T47D (cell line): ENCODE results near the gene PHACTR3.

Experiments used
- DNase-seq, 2 experiments: peaks; one replicate each; pipeline versions ENCODE4 v3.0.0 to v3.0.0-alpha.2; 2011 to 2012; ENCODE audit warnings: low read depth in 1 of 2, low spot score in 1 of 2
- JUND ChIP-seq: IDR thresholded peaks from 2 replicates; pipeline ENCODE4 v1.6.1; 2012; ENCODE audit warnings: low read depth
- in situ Hi-C: cut with HindIII; loops from 2 replicates; pipeline ENCODE4 v1.10.0; 2016; ENCODE audit warnings: low sequenced_read_pairs, low pct_unique_long_range_greater_than_20kb

Gene PHACTR3

DNA sequence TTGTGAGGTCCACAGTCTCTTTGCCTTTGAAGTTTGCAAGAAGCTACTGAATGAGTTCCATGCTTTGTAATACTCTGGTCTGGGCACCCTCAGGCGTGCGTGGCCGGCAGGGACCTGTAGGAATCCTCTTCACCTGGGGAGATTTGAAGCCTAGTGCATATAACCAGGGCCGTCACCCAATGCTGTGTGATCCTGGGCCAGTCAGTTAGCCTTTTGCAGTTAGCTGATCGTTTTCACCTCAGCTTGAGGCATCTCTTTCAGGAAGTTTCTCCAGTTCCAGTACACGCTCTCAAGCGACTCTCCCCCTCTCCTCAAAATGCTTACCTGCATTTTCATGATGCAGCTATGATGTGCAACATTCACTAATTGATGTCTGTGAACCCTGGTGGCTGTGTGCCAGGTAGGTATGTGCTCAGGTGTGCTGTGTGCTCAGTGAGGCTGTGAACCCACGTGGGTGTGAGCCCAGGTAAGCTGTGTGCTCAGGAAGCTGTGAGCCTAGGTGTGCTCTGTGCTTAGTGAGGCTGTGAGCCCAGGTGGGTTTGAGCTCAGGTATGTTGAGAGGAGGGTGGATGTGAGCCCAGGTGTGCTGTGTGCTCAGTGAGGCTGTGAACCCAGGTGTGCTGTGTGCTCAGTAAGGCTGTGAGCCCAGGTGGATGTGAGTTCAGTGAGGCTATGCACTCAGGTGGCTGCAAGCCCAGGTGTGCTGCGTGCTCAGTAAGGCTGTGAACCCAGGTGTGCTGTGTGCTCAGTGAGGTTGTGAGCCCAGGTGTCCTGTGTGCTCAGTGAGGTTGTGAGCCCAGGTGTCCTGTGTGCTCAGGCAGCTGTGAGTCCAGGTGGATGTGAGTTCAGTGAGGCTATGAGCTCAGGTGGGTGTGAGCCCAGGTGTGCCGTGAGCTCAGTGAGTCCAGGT is 120.4 kb downstream of the PHACTR3 start:
- DNase-seq: no peak
- in situ Hi-C loops: no loop called here
- no peak for TF ChIP-seq JUND

DNA sequence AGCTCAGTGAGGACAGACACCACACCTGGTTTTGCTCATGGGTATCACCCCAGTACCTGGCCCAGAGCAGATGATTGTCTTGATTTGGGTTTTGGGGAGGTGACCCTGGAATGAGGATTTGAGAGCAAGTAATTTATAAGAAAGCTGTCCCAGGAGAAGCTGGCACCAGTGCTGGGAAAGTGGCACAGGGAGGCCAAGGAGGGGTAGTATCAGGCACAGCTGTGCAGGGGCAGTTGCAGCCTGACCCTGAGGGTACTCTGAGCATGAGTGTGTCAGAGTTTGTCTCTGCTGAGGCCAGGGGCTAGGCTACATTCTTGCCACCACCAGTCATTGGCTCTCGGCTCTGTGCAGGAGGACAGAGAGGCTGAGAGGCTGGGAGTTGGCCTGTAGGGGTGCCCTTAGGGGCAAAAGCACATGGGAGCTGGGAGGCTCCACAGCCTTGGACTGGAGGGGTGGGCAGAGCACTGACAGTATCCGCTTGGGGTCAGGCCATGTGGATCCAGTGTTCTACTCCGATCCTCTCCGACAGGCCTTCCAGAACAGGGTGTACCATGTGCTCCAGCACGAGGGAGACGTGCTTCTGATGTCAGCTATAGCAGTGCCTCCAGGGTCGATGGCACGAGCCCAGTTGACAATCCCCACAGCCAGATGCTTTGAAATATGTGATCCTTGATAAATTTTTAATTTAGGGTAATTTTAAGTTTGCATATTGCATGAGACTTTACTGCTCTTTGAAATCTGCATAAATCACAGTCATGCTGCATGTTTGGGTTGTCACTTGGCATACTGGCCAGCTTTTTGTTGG is 121.3 kb downstream of the PHACTR3 start:
- no peak for DNase-seq
- no peak for TF ChIP-seq JUND
- in situ Hi-C loops: no loop called here

DNA sequence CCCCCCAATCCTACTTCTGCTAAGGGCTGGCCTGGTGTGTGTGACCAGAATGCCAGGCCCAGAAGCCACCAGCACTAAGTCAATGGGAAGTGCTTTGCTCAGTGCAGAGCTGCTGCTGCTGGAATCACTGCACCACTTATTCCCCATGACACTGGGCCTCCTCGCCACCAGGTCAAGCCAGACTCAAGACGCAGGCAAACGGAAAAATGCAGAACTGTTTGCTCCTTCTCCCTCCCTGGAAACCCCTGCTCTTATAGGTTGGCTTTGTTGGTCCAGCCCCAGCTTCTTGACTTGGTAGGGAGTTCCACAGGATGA is 121.9 kb downstream of the PHACTR3 start:
- DNase-seq: no peak
- no peak for TF ChIP-seq JUND
- in situ Hi-C loops: no loop called here

DNA sequence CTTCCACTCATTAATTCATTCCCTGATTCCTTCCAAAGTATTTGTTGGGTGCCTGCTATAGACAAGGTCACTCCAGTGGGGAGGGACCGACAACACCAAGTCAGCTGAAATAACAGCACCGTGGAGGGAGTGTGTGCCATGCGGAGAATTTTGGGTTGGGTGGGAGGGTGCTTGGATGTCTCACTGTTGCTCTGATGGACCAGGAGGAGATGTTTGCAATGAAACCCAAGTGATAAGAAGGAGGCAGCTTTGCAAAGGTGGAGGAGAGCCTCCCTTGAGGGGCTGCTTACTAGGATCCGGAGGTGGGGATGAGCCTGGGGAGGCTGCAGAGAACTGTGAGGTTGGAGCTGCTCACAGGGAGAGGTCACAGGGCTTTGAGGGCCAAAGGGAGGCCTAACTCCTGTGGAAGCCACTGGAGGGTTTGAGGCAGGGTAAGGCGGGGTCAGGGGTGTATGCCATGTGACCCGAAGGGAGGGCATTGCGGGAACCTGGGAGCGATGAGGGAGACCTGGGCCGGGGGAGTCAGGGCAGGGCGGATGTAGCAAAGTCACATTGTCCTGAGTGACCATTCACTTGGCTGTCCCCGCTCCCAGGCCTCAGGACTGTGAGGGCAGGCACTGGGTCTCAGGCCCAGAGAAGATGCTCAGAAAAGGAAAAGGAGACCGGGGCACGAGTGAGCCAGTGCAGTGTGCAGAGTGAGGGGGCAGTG is 124.5 kb downstream of the PHACTR3 start:
- in situ Hi-C loops: no loop called here
- no peak for DNase-seq
- TF ChIP-seq JUND: no peak

DNA sequence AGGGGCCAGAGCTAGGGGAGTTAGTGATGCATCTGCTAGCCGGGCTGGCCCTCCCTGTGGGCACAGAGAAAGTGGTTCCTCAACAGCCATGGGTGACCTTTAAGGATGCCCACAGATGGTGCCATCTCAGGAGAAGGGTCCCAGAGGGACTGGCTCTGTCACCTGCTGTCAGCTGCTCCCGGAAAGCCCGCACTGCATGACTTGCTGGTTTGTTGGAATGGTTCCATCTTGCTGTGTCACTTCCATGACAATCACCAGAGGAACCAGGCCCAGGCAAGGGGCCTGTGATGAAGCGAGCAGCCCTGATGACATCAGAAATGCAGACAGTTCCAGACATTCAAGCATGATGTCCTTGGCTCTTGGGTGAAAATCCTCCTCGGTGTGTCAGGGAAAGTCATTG is 125.2 kb downstream of the PHACTR3 start:
- in situ Hi-C loops: no loop called here

DNA sequence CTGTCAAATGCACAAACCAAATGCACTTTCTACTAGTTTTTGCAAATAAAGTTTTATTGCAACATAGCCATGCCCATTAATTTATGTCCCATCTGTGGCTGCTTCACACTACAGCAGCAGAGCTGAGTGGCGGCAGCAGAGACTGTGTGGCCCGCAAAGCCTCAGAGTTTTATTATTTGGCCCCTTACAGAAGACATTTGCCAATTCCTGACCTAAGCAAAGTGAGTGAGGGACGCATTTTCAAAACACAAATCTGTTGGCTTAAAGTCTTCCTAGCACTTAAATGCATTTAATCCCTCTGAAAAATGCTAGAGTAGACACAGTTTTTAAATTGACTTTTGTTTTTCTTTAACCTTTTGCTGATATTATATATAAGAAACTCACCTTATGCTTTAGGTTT is 126.4 kb downstream of the PHACTR3 start:
- no peak for TF ChIP-seq JUND

More for the DNA sequence above, 125.2 kb downstream of the PHACTR3 start:
- DNase-seq: no peak
- no peak for TF ChIP-seq JUND

DNA sequence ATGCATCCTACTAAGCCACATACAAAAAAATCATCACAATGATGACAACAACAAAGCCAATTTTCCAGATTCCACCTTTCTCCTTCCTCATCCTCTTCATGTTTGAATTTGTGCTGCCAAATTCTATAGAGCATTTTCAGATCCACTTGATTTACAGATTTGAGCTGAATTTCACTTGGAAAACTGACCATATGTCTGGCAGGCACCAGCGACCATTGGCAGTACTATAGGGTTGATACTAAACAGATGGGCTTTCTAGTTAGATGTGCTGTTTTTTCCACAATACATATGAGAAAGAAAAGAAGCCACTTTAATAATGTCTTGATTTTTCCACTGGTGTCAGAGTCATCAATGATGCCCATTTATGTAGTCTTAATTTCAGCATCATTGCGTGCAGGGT is 127.0 kb downstream of the PHACTR3 start:
- no peak for TF ChIP-seq JUND
- in situ Hi-C loops: no loop called here
- DNase-seq: no peak

More for the DNA sequence above, 126.4 kb downstream of the PHACTR3 start:
- in situ Hi-C loops: no loop called here
- DNase-seq: no peak

DNA sequence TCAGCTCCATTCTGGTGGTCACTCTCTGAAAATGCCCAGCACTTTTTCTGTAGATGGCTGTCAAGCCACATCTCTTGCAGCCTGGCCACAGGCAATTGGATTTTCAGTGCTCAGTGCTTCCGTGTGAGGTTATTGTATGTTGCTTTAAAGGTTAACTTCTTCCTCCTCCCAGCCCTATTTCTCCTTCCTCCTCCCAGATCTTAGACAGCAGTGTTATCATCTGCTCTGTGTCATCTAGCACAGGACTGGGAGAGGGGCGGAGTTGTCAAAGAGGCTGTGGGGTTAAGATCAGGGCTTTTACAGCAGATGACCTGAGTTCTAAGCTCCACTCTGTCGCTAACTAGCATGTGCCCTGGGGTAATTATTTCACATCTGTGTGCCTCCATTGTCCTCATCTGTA is 129.0 kb downstream of the PHACTR3 start:
- DNase-seq: no peak
- TF ChIP-seq JUND: no peak
- in situ Hi-C loops: no loop called here

DNA sequence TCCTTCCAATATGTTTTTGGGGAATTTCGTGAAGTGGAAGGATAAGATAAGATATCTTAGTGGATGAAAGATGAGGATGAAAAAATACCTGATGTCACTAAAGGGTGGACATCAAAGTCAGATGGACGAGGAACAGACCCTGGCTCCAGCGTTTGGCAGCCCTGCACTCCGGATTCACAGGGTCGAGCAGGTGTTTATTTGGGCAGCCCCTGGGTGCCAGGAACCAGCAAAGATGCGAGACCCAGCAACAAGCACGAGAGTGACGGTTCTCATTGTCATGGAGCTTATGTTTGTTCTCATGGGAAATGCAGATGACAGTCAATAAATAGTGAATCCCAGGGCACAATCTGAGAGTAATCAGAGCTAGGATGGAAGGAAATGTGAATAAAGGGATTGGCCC is 131.1 kb downstream of the PHACTR3 start:
- in situ Hi-C loops: no loop called here
- DNase-seq: no peak
- TF ChIP-seq JUND: no peak

DNA sequence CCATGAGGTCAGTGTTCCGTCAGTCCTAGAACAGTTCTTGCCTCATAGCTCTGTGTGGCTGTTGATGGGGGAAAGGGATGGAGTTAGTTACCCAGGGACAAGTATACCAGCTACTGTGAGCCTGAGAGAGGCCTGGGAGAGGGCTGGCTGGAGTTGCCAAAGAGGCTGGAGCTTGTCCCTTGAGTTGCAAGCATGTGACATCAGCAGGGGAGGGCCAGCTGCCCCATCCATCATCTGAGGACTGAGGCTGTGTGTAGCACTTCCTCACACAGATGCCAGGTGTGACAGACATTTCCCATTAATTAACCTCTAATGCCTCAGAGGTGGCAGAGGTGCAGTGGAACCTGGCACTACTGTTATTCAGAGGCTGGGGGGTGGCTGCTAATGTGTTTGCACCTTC is 131.6 kb downstream of the PHACTR3 start:
- no peak for TF ChIP-seq JUND
- in situ Hi-C loops: no loop called here
- DNase-seq: no peak

DNA sequence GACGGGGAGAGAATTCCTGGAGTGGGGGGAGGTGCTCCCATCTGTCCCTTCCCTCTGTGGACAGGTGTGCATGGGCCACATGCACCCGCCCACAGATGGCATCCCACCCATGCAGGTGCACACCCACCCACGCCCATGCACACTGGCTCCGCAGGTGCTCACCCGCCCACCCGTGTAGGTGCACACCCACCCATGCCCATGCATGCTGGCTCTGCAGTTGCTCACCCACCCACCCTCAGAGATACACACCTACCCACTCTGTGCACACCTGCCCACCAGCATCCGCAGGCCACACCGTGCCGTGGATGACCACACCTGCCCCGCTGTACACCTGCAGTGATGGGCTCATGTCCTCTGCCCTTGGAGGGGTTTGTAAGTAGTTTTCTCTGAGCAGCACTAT is 132.0 kb downstream of the PHACTR3 start:
- in situ Hi-C loops: no loop called here
- DNase-seq: no peak

DNA sequence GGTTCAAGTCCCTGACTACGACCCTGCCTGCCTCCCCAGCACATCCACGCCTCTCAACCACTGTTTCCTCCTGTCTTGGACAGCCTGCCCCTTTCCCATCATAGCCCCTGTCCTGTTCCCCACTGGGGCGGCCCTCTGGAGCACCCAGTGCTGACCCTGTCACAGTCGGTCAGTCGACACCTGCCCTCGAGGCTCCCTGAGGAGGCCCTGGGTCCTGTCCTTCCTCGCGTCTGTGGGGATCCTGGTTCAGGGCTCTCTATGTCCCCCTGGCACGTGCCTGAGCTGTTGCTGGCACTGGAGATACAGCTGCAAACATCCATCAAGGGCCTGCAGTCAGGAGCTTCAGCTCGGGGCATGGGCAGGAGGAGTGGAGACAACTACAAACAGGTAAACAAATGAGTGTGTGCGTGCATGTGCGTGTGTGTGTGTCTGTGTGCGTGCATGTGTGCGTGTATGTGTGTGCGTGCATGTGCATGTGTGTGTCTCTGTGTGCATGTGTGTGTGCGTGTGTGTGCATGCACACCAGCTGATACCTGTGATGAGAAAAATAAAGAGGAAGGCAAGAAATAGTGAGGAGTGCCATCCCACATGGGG is 132.8 kb downstream of the PHACTR3 start:
- DNase-seq: no peak
- no peak for TF ChIP-seq JUND
- in situ Hi-C loops: no loop called here

More for the DNA sequence above, 132.0 kb downstream of the PHACTR3 start:
- no peak for TF ChIP-seq JUND
